CD4-positive, alpha-beta T cell (primary cell): ENCODE data around the gene TOMM5. TPM values are rescaled to one million over a fixed set of nuclear protein-coding genes. Genes with fewer than 3 reads are reported as not detected.

Experiments used
- ATAC-seq: fragments of 200-7000 bp; cut with Tn5 transposase; one replicate; pipeline ENCODE4 v1.10.0; 2022; ENCODE audit warnings: mild to moderate bottlenecking; ENCODE audit not compliant: poor library complexity
- CTCF ChIA-PET: fragments of 350-600 bp; sonication (Branson Sonifier 250); formaldehyde crosslinking; loops from one replicate; lab custom pipeline; 2021; ENCODE audit warnings: antibody characterized with exemption, inconsistent platforms; lab: Charles Lee
- POLR2A ChIA-PET: fragments of 350-600 bp; sonication (Branson Sonifier 250); formaldehyde crosslinking; loops from one replicate; lab custom pipeline; 2021; ENCODE audit warnings: antibody characterized with exemption, inconsistent platforms; lab: Charles Lee
- DNase-seq, 14 experiments: peaks; one replicate each; pipeline ENCODE4 v3.0.0-alpha.2; 2013 to 2020; ENCODE audit warnings: mixed read lengths in 2 of 14
- H3K27ac ChIP-seq, 2 donors: one replicate each; pipeline versions ENCODE4 v1.5.1 to v1.7.0; 2013; ENCODE audit warnings: low read length in 2 of 2, low read depth in 1 of 2, mild to moderate bottlenecking in 1 of 2
- H3K27me3 ChIP-seq, 2 experiments: 1 replicate in 1 of 2; 2 replicates in 1 of 2; pipeline versions ENCODE4 v1.6.1 to v1.7.0; 2013; ENCODE audit warnings: low read length in 2 of 2, control low read depth in 1 of 2, mild to moderate bottlenecking in 1 of 2, moderate library complexity in 1 of 2; ENCODE audit not compliant: insufficient read depth in 2 of 2, control insufficient read depth in 1 of 2
- H3K36me3 ChIP-seq: one replicate; pipeline ENCODE4 v1.6.1; 2013; ENCODE audit warnings: low read length, control low read depth; ENCODE audit not compliant: insufficient read depth
- H3K4me1 ChIP-seq: one replicate; pipeline ENCODE4 v1.6.1; 2013; ENCODE audit warnings: low read length, control low read depth; ENCODE audit not compliant: insufficient read depth
- H3K4me3 ChIP-seq: one replicate; pipeline ENCODE4 v1.5.1; 2013; ENCODE audit warnings: mild to moderate bottlenecking, low read length, moderate library complexity
- H3K9me3 ChIP-seq, 2 experiments: 1 replicate in 1 of 2; 2 replicates in 1 of 2; pipeline versions ENCODE4 v1.6.1 to v1.7.0; 2013; ENCODE audit warnings: low read length in 2 of 2, mild to moderate bottlenecking in 2 of 2, control low read depth in 1 of 2, moderate library complexity in 1 of 2; ENCODE audit not compliant: control insufficient read depth in 1 of 2, insufficient read depth in 1 of 2
- H3K27ac Mint-ChIP-seq: one replicate; pipeline ENCODE4 v1.8.0; 2020; ENCODE audit warnings: mixed read lengths
- H3K27me3 Mint-ChIP-seq: one replicate; pipeline ENCODE4 v1.8.0; 2021; ENCODE audit warnings: mixed read lengths
- H3K36me3 Mint-ChIP-seq: one replicate; pipeline ENCODE4 v1.8.0; 2021; ENCODE audit warnings: low read depth, mixed read lengths
- H3K4me1 Mint-ChIP-seq: one replicate; pipeline ENCODE4 v1.8.0; 2021; ENCODE audit warnings: low read depth, mixed read lengths
- H3K4me3 Mint-ChIP-seq: one replicate; pipeline ENCODE4 v1.8.0; 2020; ENCODE audit warnings: mild to moderate bottlenecking, mixed read lengths
- H3K9me3 Mint-ChIP-seq: one replicate; pipeline ENCODE4 v1.8.0; 2020; ENCODE audit warnings: mixed read lengths
- intact Hi-C, 2 experiments: fragments of 100-400 bp; cut with DNase I in 1 of 2; cut with micrococcal nuclease in 1 of 2; formaldehyde crosslinking; loops; one replicate each; pipeline versions ENCODE4 v1.15.1 to v1.9.0; 2023 to 2025; cut with DNase I, micrococcal nuclease
- total RNA-seq, 174 experiments: library from RNA in 2 of 174; stranded (reverse) in 2 of 174; gene quantifications; one replicate each; pipeline ENCODE4 v1.2.3 and lab custom pipeline; 2021 to 2026
- TF ChIP-seq, protein P1 (sequence below): fragments of 200-600 bp; IDR thresholded peaks from one replicate; pipeline ENCODE4 v1.8.0; 2022; ENCODE audit warnings: antibody characterized with exemption, mild to moderate bottlenecking

Gene TOMM5
- total RNA-seq, 2 experiments from 2014 or later, result 31.4 to 35.3 TPM

DNA sequence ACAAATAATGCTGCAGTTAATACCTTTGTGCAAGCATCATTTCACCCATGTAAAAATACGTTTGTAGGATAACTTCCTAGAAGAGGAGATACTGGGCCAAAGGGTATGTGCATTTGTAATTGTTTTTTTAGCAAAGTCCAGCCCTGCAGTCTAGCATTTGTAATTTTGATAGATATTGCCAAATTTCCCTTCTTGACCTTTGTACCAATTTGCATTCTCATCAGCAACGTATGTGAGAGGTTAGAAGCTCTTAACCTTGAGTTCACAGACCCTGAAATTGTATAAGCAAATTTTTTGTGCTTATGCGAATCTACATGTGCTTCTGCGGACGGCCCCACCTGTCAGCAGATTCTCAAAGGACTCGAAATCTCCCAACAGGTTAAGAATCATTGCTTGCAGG, 18.6 kb upstream of the TOMM5 start:
- ChIA-PET POLR2A (no interaction called here), CTCF (no interaction called here)
- DNase-seq (no peak), ATAC-seq (no peak)
- no peak overlapping the region for H3K27ac ChIP-seq
- H3K4me3 Mint-ChIP-seq, result no peak overlapping the region
- no peak overlapping the region for H3K27ac Mint-ChIP-seq
- H3K4me1 Mint-ChIP-seq, result no peaks in the 10 kb centered on the region
- no peak overlapping the region for H3K4me3 ChIP-seq
- H3K27me3 Mint-ChIP-seq, result peaks cover 33% of the 10 kb centered on the region
- no peaks in the 10 kb centered on the region for H3K36me3 Mint-ChIP-seq
- no peaks in the 10 kb centered on the region for H3K9me3 Mint-ChIP-seq
- intact Hi-C loops, result no loop called here
- no peaks in the 10 kb centered on the region for H3K36me3 ChIP-seq
- TF ChIP-seq, protein P1, sequence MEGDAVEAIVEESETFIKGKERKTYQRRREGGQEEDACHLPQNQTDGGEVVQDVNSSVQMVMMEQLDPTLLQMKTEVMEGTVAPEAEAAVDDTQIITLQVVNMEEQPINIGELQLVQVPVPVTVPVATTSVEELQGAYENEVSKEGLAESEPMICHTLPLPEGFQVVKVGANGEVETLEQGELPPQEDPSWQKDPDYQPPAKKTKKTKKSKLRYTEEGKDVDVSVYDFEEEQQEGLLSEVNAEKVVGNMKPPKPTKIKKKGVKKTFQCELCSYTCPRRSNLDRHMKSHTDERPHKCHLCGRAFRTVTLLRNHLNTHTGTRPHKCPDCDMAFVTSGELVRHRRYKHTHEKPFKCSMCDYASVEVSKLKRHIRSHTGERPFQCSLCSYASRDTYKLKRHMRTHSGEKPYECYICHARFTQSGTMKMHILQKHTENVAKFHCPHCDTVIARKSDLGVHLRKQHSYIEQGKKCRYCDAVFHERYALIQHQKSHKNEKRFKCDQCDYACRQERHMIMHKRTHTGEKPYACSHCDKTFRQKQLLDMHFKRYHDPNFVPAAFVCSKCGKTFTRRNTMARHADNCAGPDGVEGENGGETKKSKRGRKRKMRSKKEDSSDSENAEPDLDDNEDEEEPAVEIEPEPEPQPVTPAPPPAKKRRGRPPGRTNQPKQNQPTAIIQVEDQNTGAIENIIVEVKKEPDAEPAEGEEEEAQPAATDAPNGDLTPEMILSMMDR, result no peak
- H3K27me3 ChIP-seq, result no peaks in the 10 kb centered on the region
- H3K4me1 ChIP-seq, result no peaks in the 10 kb centered on the region
- no peaks in the 10 kb centered on the region for H3K9me3 ChIP-seq

DNA sequence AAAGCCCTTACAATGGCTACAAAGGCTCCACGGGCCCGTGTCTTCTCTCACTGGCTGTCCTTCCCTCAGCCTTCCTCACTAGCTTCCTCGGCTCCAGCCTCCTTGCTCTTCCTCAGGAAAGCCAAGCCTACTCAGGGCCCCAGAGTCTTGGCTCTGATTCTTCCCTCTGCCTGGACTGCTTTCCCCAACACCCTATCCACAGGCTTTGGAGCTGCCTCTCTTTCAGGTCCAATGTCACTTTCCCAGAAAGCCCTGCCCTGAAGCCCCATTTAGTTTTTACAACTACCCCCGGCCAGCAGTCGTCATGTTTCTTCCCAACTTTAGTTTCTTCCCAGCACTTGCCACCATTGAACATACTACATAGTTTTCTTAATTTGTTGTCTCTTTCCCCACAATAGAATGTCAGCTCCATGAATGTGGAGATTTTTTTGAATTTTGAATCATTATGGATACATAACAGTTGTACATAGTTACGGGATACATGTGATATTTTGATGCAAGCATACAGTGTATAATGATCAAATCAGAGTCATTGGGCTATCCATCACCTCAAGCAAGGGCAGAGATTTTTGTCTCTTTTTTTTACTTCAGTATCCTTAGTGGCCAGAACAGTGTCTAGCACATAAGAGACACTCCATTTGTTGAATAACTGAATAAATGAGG, 17.5 kb upstream of the TOMM5 start:
- H3K36me3 ChIP-seq, result no peaks in the 10 kb centered on the region
- no peak overlapping the region for H3K27ac ChIP-seq
- Mint-ChIP-seq H3K9me3 (no peaks in the 10 kb centered on the region), H3K36me3 (no peaks in the 10 kb centered on the region), H3K27me3 (peaks cover 35% of the 10 kb centered on the region), H3K27ac (no peak overlapping the region), H3K4me1 (no peaks in the 10 kb centered on the region), H3K4me3 (no peak overlapping the region)
- POLR2A ChIA-PET, result no interaction called here
- peaks cover 0 to 3% of the 10 kb centered on the region in 2 experiments for H3K27me3 ChIP-seq
- intact Hi-C loops, result no loop called here
- CTCF ChIA-PET, result no interaction called here
- H3K9me3 ChIP-seq, result no peaks in the 10 kb centered on the region
- H3K4me3 ChIP-seq, result no peak overlapping the region
- no peak for DNase-seq
- no peak for ATAC-seq
- H3K4me1 ChIP-seq, result no peaks in the 10 kb centered on the region
- TF ChIP-seq, protein P1, result no peak

DNA sequence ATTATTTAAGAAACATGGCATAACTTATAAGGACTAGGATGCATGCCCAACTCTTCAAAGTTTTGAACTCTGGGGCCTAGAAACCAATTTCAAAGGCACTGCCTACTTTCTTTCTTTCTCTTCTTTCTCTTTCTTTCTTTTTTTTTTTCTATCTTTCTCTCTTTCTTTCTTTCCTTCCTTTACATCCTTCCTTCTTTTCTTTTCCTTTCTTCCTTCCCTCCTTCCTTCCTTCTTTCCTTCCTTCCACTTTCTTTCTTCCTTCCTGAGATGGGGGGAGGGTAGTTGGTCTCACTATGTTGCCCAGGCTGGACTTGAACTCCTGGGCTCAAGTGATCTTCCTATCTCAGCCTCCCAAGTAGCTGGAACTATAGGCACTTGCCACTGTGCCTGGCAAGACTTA, 15.9 kb upstream of the TOMM5 start:
- H3K27ac Mint-ChIP-seq, result no peak overlapping the region
- ChIA-PET CTCF (no interaction called here), POLR2A (no interaction called here)
- no peaks in the 10 kb centered on the region for H3K9me3 Mint-ChIP-seq
- no peak overlapping the region for H3K27ac ChIP-seq
- H3K27me3 ChIP-seq, result peaks cover 0 to 3% of the 10 kb centered on the region in 2 experiments
- peaks cover 45% of the 10 kb centered on the region for H3K27me3 Mint-ChIP-seq
- no peaks in the 10 kb centered on the region for H3K4me1 Mint-ChIP-seq
- no peak overlapping the region for H3K4me3 ChIP-seq
- intact Hi-C loops, result no loop called here
- no peaks in the 10 kb centered on the region for H3K36me3 Mint-ChIP-seq
- no peak for ATAC-seq
- no peaks in the 10 kb centered on the region for H3K36me3 ChIP-seq
- H3K4me3 Mint-ChIP-seq, result no peak overlapping the region
- H3K9me3 ChIP-seq, result no peaks in the 10 kb centered on the region
- TF ChIP-seq, protein P1, result no peak
- no peak for DNase-seq
- H3K4me1 ChIP-seq, result no peaks in the 10 kb centered on the region
